PC-3 (cell line): ENCODE results near the gene ZNF343. TPM values are rescaled to one million over a fixed set of nuclear protein-coding genes. Genes with fewer than 3 reads are reported as not detected.

Experiments
- ATAC-seq: fragments of 200-7000 bp; cut with Tn5 transposase; 2 replicates; pipeline ENCODE4 v1.9.1; 2020; ENCODE audit warnings: mild to moderate bottlenecking, moderate library complexity
- Bru-seq: library from RNA; stranded (reverse); fragments of 400-500 nt; gene quantifications from one replicate; lab custom pipeline; 2021; lab: Mats Ljungman, UMichigan
- BruChase-seq, 2 experiments: library from RNA; stranded (reverse); fragments of 400-500 nt; gene quantifications; one replicate each; lab custom pipeline; 2021; lab: Mats Ljungman, UMichigan
- BruUV-seq: library from RNA; stranded (reverse); fragments of 400-500 nt; replicated peaks from 2 replicates; lab custom pipeline; 2021; lab: Mats Ljungman, UMichigan
- CTCF ChIA-PET: fragments of 300-600 bp; sonication (Branson Sonifier 250); formaldehyde crosslinking; loops from one replicate; lab custom pipeline; 2022; ENCODE audit warnings: antibody characterized with exemption; lab: Charles Lee
- POLR2A ChIA-PET: fragments of 300-600 bp; sonication (Branson Sonifier 250); formaldehyde crosslinking; loops from one replicate; lab custom pipeline; 2022; ENCODE audit warnings: antibody characterized with exemption; ENCODE audit not compliant: unreplicated experiment; lab: Charles Lee
- DNase-seq: peaks from one replicate; pipeline ENCODE4 v3.0.0-alpha.2; 2015
- H2AFZ ChIP-seq: fragments of 300-600 bp; sonication (generic); 2 replicates; pipeline ENCODE4 v1.6.0; 2016; ENCODE audit warnings: antibody characterized with exemption, low read length
- H3F3A ChIP-seq: fragments of 300-600 bp; sonication (generic); one replicate; pipeline ENCODE4 v1.6.0; 2017; ENCODE audit warnings: antibody characterized with exemption, low read length, control low read depth, mild to moderate bottlenecking; ENCODE audit not compliant: unreplicated experiment
- H3K27ac ChIP-seq: fragments of 300-600 bp; sonication (generic); 2 replicates; pipeline ENCODE4 v1.5.1; 2016; ENCODE audit warnings: mild to moderate bottlenecking, low read length
- H3K27me3 ChIP-seq: fragments of 300-600 bp; sonication (generic); 2 replicates; pipeline ENCODE4 v1.6.1; 2016; ENCODE audit warnings: low read length, mixed read lengths
- H3K36me3 ChIP-seq: fragments of 300-600 bp; sonication (generic); 2 replicates; pipeline ENCODE4 v1.6.1; 2016; ENCODE audit warnings: low read depth, mixed run types, low read length, mixed read lengths
- H3K4me1 ChIP-seq: fragments of 300-600 bp; sonication (generic); 2 replicates; pipeline ENCODE4 v1.5.1; 2016; ENCODE audit warnings: low read length; ENCODE audit not compliant: insufficient read depth
- H3K4me2 ChIP-seq: fragments of 300-600 bp; sonication (generic); 2 replicates; pipeline ENCODE4 v1.6.0; 2016; ENCODE audit warnings: low read length
- H3K4me3 ChIP-seq: fragments of 300-600 bp; sonication (generic); 2 replicates; pipeline ENCODE4 v1.5.1; 2016; ENCODE audit warnings: mild to moderate bottlenecking, low read length, mixed read lengths
- H3K79me2 ChIP-seq: fragments of 300-600 bp; sonication (generic); 2 replicates; pipeline ENCODE4 v1.6.1; 2017; ENCODE audit warnings: low read length, mixed read lengths
- H3K9ac ChIP-seq: fragments of 300-600 bp; sonication (generic); 2 replicates; pipeline ENCODE4 v1.6.0; 2016; ENCODE audit warnings: mild to moderate bottlenecking, low read length
- H3K9me2 ChIP-seq: fragments of 300-600 bp; sonication (generic); replicated peaks from 2 replicates; pipeline ENCODE4 v1.6.1; 2016; ENCODE audit warnings: mixed run types, low read length, mixed read lengths
- H3K9me3 ChIP-seq: fragments of 300-600 bp; sonication (generic); 2 replicates; pipeline ENCODE4 v1.6.1; 2016; ENCODE audit warnings: low read length, mixed read lengths
- H4K20me1 ChIP-seq: fragments of 300-600 bp; sonication (generic); 2 replicates; pipeline ENCODE4 v1.6.1; 2016; ENCODE audit warnings: low read length, mixed read lengths
- CTCF ChIP-seq: fragments of 300-600 bp; sonication (generic); conservative IDR thresholded peaks from 2 replicates; pipeline ENCODE4 v1.5.1; 2017; ENCODE audit warnings: antibody characterized with exemption, low read depth, mild to moderate bottlenecking, low read length
- EZH2 ChIP-seq: fragments of 300-600 bp; sonication (generic); IDR thresholded peaks from one replicate; pipeline ENCODE4 v1.6.1; 2017; ENCODE audit warnings: antibody characterized with exemption, mild to moderate bottlenecking, low read length; ENCODE audit not compliant: unreplicated experiment
- EZH2phosphoT487 ChIP-seq: fragments of 300-600 bp; sonication (generic); IDR thresholded peaks from 2 replicates; pipeline ENCODE4 v1.6.1; 2018; ENCODE audit warnings: mild to moderate bottlenecking, antibody characterized with exemption, low read length, borderline replicate concordance
- intact Hi-C: fragments of 100-400 bp; cut with micrococcal nuclease; formaldehyde crosslinking; loops from 2 replicates; pipeline ENCODE4 v1.9.0; 2023
- long read RNA-seq: library from polyadenylated mRNA; unstranded; transcript quantifications from one replicate; pipeline ENCODE4 v2.0.0, GENCODE V29; 2021; ENCODE audit not compliant: unreplicated experiment
- total RNA-seq: library from RNA; depleted of rRNA; stranded (reverse); fragments of >200 nt; gene quantifications from 2 replicates; pipeline ENCODE4 v1.2.3, GENCODE V29; 2014; rRNA removed

Gene ZNF343
- 7.7 and 8.2 TPM in 2 replicates for total RNA-seq
- percentile 48 among the genes with signal in this experiment for Bru-seq, nascent RNA
- percentile 60 among the genes with signal in this experiment for BruChase-seq, experiment 1, labeled RNA remaining after a 6-hour chase
- percentile 57 among the genes with signal in this experiment for BruChase-seq, experiment 2, labeled RNA remaining after a 2-hour chase
- long read RNA-seq, transcript ZNF343-201 (6 exons, 3,632 nt): major isoform, 15 of 39 reads
- long read RNA-seq, partial matches to known transcripts: 1 of 39 reads
- long read RNA-seq, other reads (novel, unspliced or antisense): 23 of 39 reads

DNA sequence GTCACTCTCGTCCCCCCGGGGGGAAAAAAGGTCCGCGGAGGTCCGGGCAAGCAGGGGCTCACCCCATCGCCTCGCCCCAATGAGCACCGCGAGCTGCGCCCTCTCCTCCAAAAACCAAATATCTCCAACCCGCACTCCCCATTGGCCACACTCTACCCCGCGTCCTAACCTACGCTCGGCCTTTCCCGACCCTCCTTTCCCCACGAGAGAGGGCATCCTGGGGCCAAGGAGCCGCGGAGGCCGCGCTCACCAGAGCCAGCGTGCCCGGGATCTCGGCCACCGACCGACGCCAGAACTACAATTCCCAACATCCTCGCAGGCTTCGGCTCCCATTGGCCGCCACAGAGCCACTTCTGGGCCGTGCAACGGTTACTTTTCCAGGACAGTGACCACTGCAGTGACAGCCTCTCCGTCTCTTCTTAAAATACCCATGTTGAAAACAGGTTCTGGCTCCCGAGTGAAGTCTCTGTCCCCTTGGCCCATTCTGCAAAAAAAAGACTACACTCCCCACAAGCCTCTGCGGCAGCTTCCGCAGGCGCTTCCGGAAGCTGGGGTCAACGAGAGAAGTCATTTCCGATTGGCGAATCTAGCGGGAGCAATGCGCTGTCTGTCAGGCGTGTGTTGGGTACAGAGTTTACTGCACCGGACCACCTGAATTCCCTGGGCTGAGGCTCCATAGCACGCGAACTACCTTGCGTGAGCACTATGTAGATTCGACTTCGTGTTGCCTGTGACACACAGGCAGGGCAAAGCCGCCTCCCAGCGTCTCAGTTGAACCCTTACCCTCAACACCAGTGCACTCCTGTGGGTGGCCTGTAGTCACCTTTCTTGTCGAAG is at the start of gene ZNF343:
Gene ZNF343 (minus strand): TSS at position 285 of the 837 bp plus-strand sequence. CDS start 15,020 bp downstream, outside the sequence.
- Histone ChIP-seq H3K79me2 (peaks cover 18% of the 10 kb centered on the region), H2AFZ (peak within 1 kb of the TSS; percentile 99), H3K27ac (no peak within 1 kb of the TSS), H3K36me3 (no peaks in the 10 kb centered on the region), H3F3A (no peaks in the 10 kb centered on the region), H3K4me1 (peaks cover 16% of the 10 kb centered on the region), H4K20me1 (no peaks in the 10 kb centered on the region), H3K27me3 (peaks cover 4% of the 10 kb centered on the region; the same call in 1 of the 2 replicates), H3K9me3 (no peaks in the 10 kb centered on the region), H3K4me2 (peak within 1 kb of the TSS; percentile 95), H3K4me3 (peak within 1 kb of the TSS; percentile 85), H3K9ac (peak within 1 kb of the TSS; percentile 80), H3K9me2 (no peaks in the 10 kb centered on the region)
- ATAC-seq (peak; percentile 94), DNase-seq (peak; percentile 88)
- POLR2A ChIA-PET: interaction anchor here (0.6 kb wide), 1 partner anchor 177 kb away, joined by 5 read pairs; no protein-coding TSS in a partner anchor
- CTCF ChIA-PET: interaction anchor here (1.0 to 1.1 kb wide), 2 partner anchors 13 to 16 kb away, joined by 3 read pairs; no protein-coding TSS in a partner anchor
- TF ChIP-seq EZH2phosphoT487 (no peak), CTCF (no peak), EZH2 (no peak)
- intact Hi-C loops: loop anchor here (1.0 kb wide), 1 partner anchor 39 kb away; the partner anchor contains the start of gene SNRPB
- BruUV-seq: TSS peak; percentile 49

DNA sequence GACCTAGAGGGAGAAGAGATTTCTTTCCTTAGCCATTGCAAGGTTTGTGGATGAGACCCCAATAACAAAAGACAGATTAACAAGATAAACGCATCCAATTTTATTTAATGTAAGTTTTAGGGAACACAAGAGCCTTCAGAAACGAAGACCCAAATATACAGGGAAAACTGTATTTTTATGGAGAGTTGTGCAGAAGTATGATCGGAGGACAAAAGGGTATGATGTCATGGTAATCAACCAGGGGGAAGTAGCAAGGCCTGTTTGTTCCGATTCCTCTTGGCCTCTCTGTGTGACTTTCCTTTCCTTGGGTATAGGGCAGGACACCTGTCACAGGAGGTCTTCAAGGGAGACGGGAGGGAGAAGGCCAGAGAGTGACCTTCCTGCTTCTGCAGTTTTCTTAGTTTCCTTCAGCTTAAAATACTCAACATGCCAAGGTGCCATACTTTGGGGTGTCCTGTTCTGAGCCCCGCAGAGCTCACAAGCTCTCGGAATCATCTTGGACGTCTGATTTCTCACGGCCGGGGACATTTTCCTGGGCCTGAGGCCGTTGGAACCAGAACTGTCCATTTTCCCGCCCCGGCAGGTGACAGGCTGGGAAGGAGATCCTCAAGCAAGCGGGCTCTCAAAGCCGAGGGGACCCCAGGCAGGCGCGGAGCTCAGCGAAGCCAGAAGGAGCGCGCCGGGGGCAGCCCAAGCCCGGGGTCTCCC is 49.3 kb upstream of the ZNF343 start:
- DNase-seq (no peak), ATAC-seq (no peak)
- H3K9me2 ChIP-seq: no peaks in the 10 kb centered on the region
- H3K4me3 ChIP-seq: no peak overlapping the region
- no peaks in the 10 kb centered on the region for H3K4me1 ChIP-seq
- no peak overlapping the region for H3K4me2 ChIP-seq
- H3F3A ChIP-seq: no peaks in the 10 kb centered on the region
- peaks cover 80% of the 10 kb centered on the region for H3K27me3 ChIP-seq
- no peak overlapping the region for H3K27ac ChIP-seq
- H4K20me1 ChIP-seq: no peaks in the 10 kb centered on the region
- intact Hi-C loops: no loop called here
- ChIA-PET POLR2A (no interaction called here), CTCF (no interaction called here)
- no peaks in the 10 kb centered on the region for H3K36me3 ChIP-seq
- no TSS peak for BruUV-seq
- H3K79me2 ChIP-seq: no peaks in the 10 kb centered on the region
- no peak for TF ChIP-seq CTCF
- TF ChIP-seq EZH2: no peak
- no peak for TF ChIP-seq EZH2phosphoT487
- H3K9me3 ChIP-seq: no peaks in the 10 kb centered on the region
- no peak overlapping the region for H2AFZ ChIP-seq
- no peak overlapping the region for H3K9ac ChIP-seq
